ENCODE data around the gene PLXDC2. TPM values are rescaled to one million over a fixed set of nuclear protein-coding genes. Genes with fewer than 3 reads are reported as not detected.

The PLXDC2 gene
- total RNA-seq, 5 donors from 2014 or later (not counting 1 experiment from before 2014, with no cell fraction given) = 0.49 to 1.1 (median 0.56) TPM

- Mint-ChIP-seq H3K27me3 (no peaks in the 10 kb centered on the region), H3K4me1 (no peaks in the 10 kb centered on the region), H3K36me3 (no peaks in the 10 kb centered on the region), H3K27ac (no peak overlapping the region), H3K9me3 (peaks cover 3 to 11% (median 5%) of the 10 kb centered on the region in 3 donors), H3K4me3 (no peak overlapping the region)
- no peak for DNase-seq
- WGBS (ENCODE audit: insufficient coverage) = no CpG with 5 or more reads among the region's 2 CpGs
- Histone ChIP-seq H3K36me3 (ENCODE audit: control insufficient read depth in 2 of 2, extremely low read depth in 1 of 2, insufficient read depth in 1 of 2, low read length in 1 of 2) (no peaks in the 10 kb centered on the region), H3K27ac (ENCODE audit: low read length) (no peak overlapping the region), H3K4me3 (ENCODE audit: control insufficient read depth in 1 of 2, extremely low read depth in 1 of 2, low read length in 1 of 2) (no peak overlapping the region), H3K4me1 (ENCODE audit: control insufficient read depth in 1 of 2, extremely low read depth in 1 of 2, insufficient read depth in 2 of 2, low read length in 2 of 2) (no peaks in the 10 kb centered on the region), H3K9me3 (no peaks in the 10 kb centered on the region), H3K27me3 (replicated peaks in 1 of 2; ENCODE audit: control insufficient read depth in 2 of 2, extremely low read depth in 1 of 2, insufficient read depth in 2 of 2, low read length in 1 of 2) (no peaks in the 10 kb centered on the region)
- ChIA-PET CTCF (no interaction called here), POLR2A (no interaction called here)
- ATAC-seq (replicated peaks in 1 of 4) = no peak
These were observed 271.1 kb downstream of the PLXDC2 start for GRCh38 chr10:20087353-20087752.

- DNase-seq = no peak
- Histone ChIP-seq H3K27me3 (replicated peaks in 1 of 2; ENCODE audit: control insufficient read depth in 2 of 2, extremely low read depth in 1 of 2, insufficient read depth in 2 of 2, low read length in 1 of 2) (no peaks in the 10 kb centered on the region), H3K4me3 (ENCODE audit: control insufficient read depth in 1 of 2, extremely low read depth in 1 of 2, low read length in 1 of 2) (no peak overlapping the region), H3K9me3 (no peaks in the 10 kb centered on the region), H3K36me3 (ENCODE audit: control insufficient read depth in 2 of 2, extremely low read depth in 1 of 2, insufficient read depth in 1 of 2, low read length in 1 of 2) (no peaks in the 10 kb centered on the region), H3K4me1 (ENCODE audit: control insufficient read depth in 1 of 2, extremely low read depth in 1 of 2, insufficient read depth in 2 of 2, low read length in 2 of 2) (no peaks in the 10 kb centered on the region), H3K27ac (ENCODE audit: low read length) (no peak overlapping the region)
- no CpG with 5 or more reads among the region's 1 CpG for WGBS (ENCODE audit: insufficient coverage)
- no peaks in the 10 kb centered on the region for H3K4me1 Mint-ChIP-seq
- ATAC-seq (replicated peaks in 1 of 4) = no peak
- no peak overlapping the region for H3K27ac Mint-ChIP-seq
- H3K4me3 Mint-ChIP-seq = no peak overlapping the region
- ChIA-PET CTCF (no interaction called here), POLR2A (no interaction called here)
- peaks cover 3 to 14% (median 5%) of the 10 kb centered on the region in 3 donors for H3K9me3 Mint-ChIP-seq
- H3K27me3 Mint-ChIP-seq = no peaks in the 10 kb centered on the region
- H3K36me3 Mint-ChIP-seq = no peaks in the 10 kb centered on the region
These were observed 271.9 kb downstream of the PLXDC2 start for GRCh38 chr10:20088061-20088701.

- Histone ChIP-seq H3K4me3 (ENCODE audit: control insufficient read depth in 1 of 2, extremely low read depth in 1 of 2, low read length in 1 of 2) (no peak overlapping the region), H3K27ac (ENCODE audit: low read length) (no peak overlapping the region), H3K27me3 (replicated peaks in 1 of 2; ENCODE audit: control insufficient read depth in 2 of 2, extremely low read depth in 1 of 2, insufficient read depth in 2 of 2, low read length in 1 of 2) (no peaks in the 10 kb centered on the region), H3K4me1 (ENCODE audit: control insufficient read depth in 1 of 2, extremely low read depth in 1 of 2, insufficient read depth in 2 of 2, low read length in 2 of 2) (no peaks in the 10 kb centered on the region), H3K36me3 (ENCODE audit: control insufficient read depth in 2 of 2, extremely low read depth in 1 of 2, insufficient read depth in 1 of 2, low read length in 1 of 2) (no peaks in the 10 kb centered on the region), H3K9me3 (no peaks in the 10 kb centered on the region)
- Mint-ChIP-seq H3K36me3 (no peaks in the 10 kb centered on the region), H3K9me3 (peaks cover 3 to 14% (median 5%) of the 10 kb centered on the region in 3 donors), H3K4me1 (no peaks in the 10 kb centered on the region), H3K4me3 (no peak overlapping the region), H3K27ac (no peak overlapping the region), H3K27me3 (no peaks in the 10 kb centered on the region)
- DNase-seq = no peak
- ATAC-seq (replicated peaks in 1 of 4) = no peak
- ChIA-PET POLR2A (no interaction called here), CTCF (no interaction called here)
- 67% methylated on average over 2 of the region's 3 CpGs for WGBS (ENCODE audit: insufficient coverage)
These were observed 273.6 kb downstream of the PLXDC2 start for GRCh38 chr10:20089879-20090278.

- Histone ChIP-seq H3K27me3 (replicated peaks in 1 of 2; ENCODE audit: control insufficient read depth in 2 of 2, extremely low read depth in 1 of 2, insufficient read depth in 2 of 2, low read length in 1 of 2) (no peaks in the 10 kb centered on the region), H3K36me3 (ENCODE audit: control insufficient read depth in 2 of 2, extremely low read depth in 1 of 2, insufficient read depth in 1 of 2, low read length in 1 of 2) (no peaks in the 10 kb centered on the region), H3K27ac (ENCODE audit: low read length) (no peak overlapping the region), H3K4me3 (ENCODE audit: control insufficient read depth in 1 of 2, extremely low read depth in 1 of 2, low read length in 1 of 2) (no peak overlapping the region), H3K9me3 (no peaks in the 10 kb centered on the region), H3K4me1 (ENCODE audit: control insufficient read depth in 1 of 2, extremely low read depth in 1 of 2, insufficient read depth in 2 of 2, low read length in 2 of 2) (no peaks in the 10 kb centered on the region)
- 78% methylated on average over 1 of the region's 3 CpGs for WGBS (ENCODE audit: insufficient coverage)
- no peaks in the 10 kb centered on the region for H3K27me3 Mint-ChIP-seq
- H3K9me3 Mint-ChIP-seq = peaks cover 5 to 14% (median 6%) of the 10 kb centered on the region in 3 donors
- ChIA-PET CTCF (no interaction called here), POLR2A (no interaction called here)
- H3K36me3 Mint-ChIP-seq = no peaks in the 10 kb centered on the region
- ATAC-seq (replicated peaks in 1 of 4) (no peak), DNase-seq (no peak)
- H3K27ac Mint-ChIP-seq = no peak overlapping the region
- no peaks in the 10 kb centered on the region for H3K4me1 Mint-ChIP-seq
- H3K4me3 Mint-ChIP-seq = no peak overlapping the region
These were observed 274.6 kb downstream of the PLXDC2 start for GRCh38 chr10:20090831-20091230.

GRCh38 chr10:20091698-20092097 lies 275.5 kb downstream of the PLXDC2 start:
- peaks cover 5 to 14% (median 6%) of the 10 kb centered on the region in 3 donors for H3K9me3 Mint-ChIP-seq
- no peaks in the 10 kb centered on the region for H3K4me1 Mint-ChIP-seq
- H3K36me3 Mint-ChIP-seq = no peaks in the 10 kb centered on the region
- DNase-seq = no peak
- no peak for ATAC-seq (replicated peaks in 1 of 4)
- ChIA-PET POLR2A (no interaction called here), CTCF (no interaction called here)
- no peaks in the 10 kb centered on the region for H3K36me3 ChIP-seq (ENCODE audit: control insufficient read depth in 2 of 2, extremely low read depth in 1 of 2, insufficient read depth in 1 of 2, low read length in 1 of 2)
- no peaks in the 10 kb centered on the region for H3K9me3 ChIP-seq
- H3K4me3 Mint-ChIP-seq = no peak overlapping the region
- H3K27ac ChIP-seq (ENCODE audit: low read length) = no peak overlapping the region
- no peaks in the 10 kb centered on the region for H3K27me3 ChIP-seq (replicated peaks in 1 of 2; ENCODE audit: control insufficient read depth in 2 of 2, extremely low read depth in 1 of 2, insufficient read depth in 2 of 2, low read length in 1 of 2)
- H3K27me3 Mint-ChIP-seq = no peaks in the 10 kb centered on the region
- 83% methylated on average over 2 of the region's 5 CpGs for WGBS (ENCODE audit: insufficient coverage)
- H3K4me3 ChIP-seq (ENCODE audit: control insufficient read depth in 1 of 2, extremely low read depth in 1 of 2, low read length in 1 of 2) = no peak overlapping the region
- H3K4me1 ChIP-seq (ENCODE audit: control insufficient read depth in 1 of 2, extremely low read depth in 1 of 2, insufficient read depth in 2 of 2, low read length in 2 of 2) = no peaks in the 10 kb centered on the region
- H3K27ac Mint-ChIP-seq = no peak overlapping the region

GRCh38 chr10:20093600-20093999 lies 277.4 kb downstream of the PLXDC2 start:
- DNase-seq = no peak
- no peak overlapping the region for H3K27ac ChIP-seq (ENCODE audit: low read length)
- no peak overlapping the region for H3K27ac Mint-ChIP-seq
- no peak overlapping the region for H3K4me3 Mint-ChIP-seq
- no peaks in the 10 kb centered on the region for H3K4me1 ChIP-seq (ENCODE audit: control insufficient read depth in 1 of 2, extremely low read depth in 1 of 2, insufficient read depth in 2 of 2, low read length in 2 of 2)
- H3K4me3 ChIP-seq (ENCODE audit: control insufficient read depth in 1 of 2, extremely low read depth in 1 of 2, low read length in 1 of 2) = no peak overlapping the region
- WGBS (ENCODE audit: insufficient coverage) = no CpG with 5 or more reads among the region's 5 CpGs
- ChIA-PET POLR2A (no interaction called here), CTCF (no interaction called here)
- no peaks in the 10 kb centered on the region for H3K36me3 ChIP-seq (ENCODE audit: control insufficient read depth in 2 of 2, extremely low read depth in 1 of 2, insufficient read depth in 1 of 2, low read length in 1 of 2)
- no peaks in the 10 kb centered on the region for H3K27me3 ChIP-seq (replicated peaks in 1 of 2; ENCODE audit: control insufficient read depth in 2 of 2, extremely low read depth in 1 of 2, insufficient read depth in 2 of 2, low read length in 1 of 2)
- H3K9me3 Mint-ChIP-seq = peaks cover 5 to 14% (median 6%) of the 10 kb centered on the region in 3 donors
- no peak for ATAC-seq (replicated peaks in 1 of 4)
- no peaks in the 10 kb centered on the region for H3K36me3 Mint-ChIP-seq
- no peaks in the 10 kb centered on the region for H3K27me3 Mint-ChIP-seq
- H3K4me1 Mint-ChIP-seq = no peaks in the 10 kb centered on the region
- H3K9me3 ChIP-seq = no peaks in the 10 kb centered on the region

Data from T-cell (primary cell).